AG09309 (cell line): Measurements from ENCODE around the gene PUS7.
A peak's percentile ranks its signal among the peaks of the same experiment; 100 is the strongest.
"Not testable (repeated sequence)": the region's sequence is repeated elsewhere in the genome, so short reads cannot be mapped to it uniquely, and the experiment has no call there.

Source experiments
- DNase-seq: peaks from one replicate; pipeline ENCODE4 v3.0.0-alpha.2; 2010; ENCODE audit warnings: low read depth
- H3K4me3 ChIP-seq: 2 replicates; pipeline ENCODE4 v1.5.1; 2011; ENCODE audit warnings: mild to moderate bottlenecking, low read depth, low read length, moderate library complexity; ENCODE audit not compliant: control insufficient read depth
- CTCF ChIP-seq: IDR thresholded peaks from 2 replicates; pipeline ENCODE4 v1.5.1; 2011; ENCODE audit warnings: mild to moderate bottlenecking, low read depth, low read length, inconsistent platforms; ENCODE audit not compliant: insufficient read depth, control insufficient read depth; ENCODE audit errors: missing control alignments

Gene PUS7

GRCh38 chr7:105521027-105521716, 899 bp downstream of the PUS7 start:
- TF ChIP-seq CTCF: no peak
- H3K4me3 ChIP-seq: peak overlapping the region; percentile 53
- DNase-seq: no peak

GRCh38 chr7:105520620-105521019, 1.5 kb downstream of the PUS7 start:
- H3K4me3 ChIP-seq, DNase-seq: not testable (repeated sequence)

GRCh38 chr7:105519353-105519752, 2.7 kb downstream of the PUS7 start:
- no peak for DNase-seq
- H3K4me3 ChIP-seq: no peak overlapping the region
- TF ChIP-seq CTCF: no peak

GRCh38 chr7:105515610-105516009, 6.5 kb downstream of the PUS7 start:
- not testable (repeated sequence) for DNase-seq, H3K4me3 ChIP-seq

- no peak for TF ChIP-seq CTCF
- H3K4me3 ChIP-seq: no peak overlapping the region
- DNase-seq: no peak
Measured at GRCh38 chr7:105512926-105513526, 9.0 kb downstream of the PUS7 start.

GRCh38 chr7:105512415-105512814, 9.7 kb downstream of the PUS7 start:
- no peak for DNase-seq
- no peak overlapping the region for H3K4me3 ChIP-seq
- TF ChIP-seq CTCF: no peak

GRCh38 chr7:105502173-105502572, 19.9 kb downstream of the PUS7 start:
- H3K4me3 ChIP-seq: no peak overlapping the region
- DNase-seq: no peak
- TF ChIP-seq CTCF: no peak

GRCh38 chr7:105497016-105497415, 25.1 kb downstream of the PUS7 start:
- no peak for TF ChIP-seq CTCF
- H3K4me3 ChIP-seq: no peak overlapping the region
- no peak for DNase-seq
